SJCRH30 (cell line): ENCODE measurements around the gene C5orf58. TPM values are rescaled to one million over a fixed set of nuclear protein-coding genes. Genes with fewer than 3 reads are reported as not detected.

Experiments used
- DNase-seq, 2 experiments: peaks; one replicate each; pipeline ENCODE4 v3.0.0-alpha.2; 2015 to 2020
- H3K27ac ChIP-seq: fragments of 250-450 bp; sonication (Bioruptor Pico); 2 replicates; pipeline ENCODE4 v1.5.1; 2020; ENCODE audit warnings: mild to moderate bottlenecking, moderate library complexity
- H3K27me3 ChIP-seq: fragments of 250-450 bp; sonication (Bioruptor Pico); 2 replicates; pipeline ENCODE4 v1.5.1; 2020; ENCODE audit warnings: mild to moderate bottlenecking, moderate library complexity
- H3K36me3 ChIP-seq: fragments of 250-450 bp; sonication (Bioruptor Pico); 2 replicates; pipeline ENCODE4 v1.5.1; 2020; ENCODE audit warnings: mild to moderate bottlenecking, moderate library complexity
- H3K4me1 ChIP-seq: fragments of 250-450 bp; sonication (Bioruptor Pico); 2 replicates; pipeline ENCODE4 v1.5.1; 2020; ENCODE audit warnings: mild to moderate bottlenecking, moderate library complexity
- H3K4me3 ChIP-seq: fragments of 250-450 bp; sonication (Bioruptor Pico); 2 replicates; pipeline ENCODE4 v1.5.1; 2020; ENCODE audit warnings: mild to moderate bottlenecking, moderate library complexity
- H3K9me3 ChIP-seq: fragments of 250-450 bp; sonication (Bioruptor Pico); replicated peaks from 2 replicates; pipeline ENCODE4 v1.5.1; 2020; ENCODE audit warnings: mild to moderate bottlenecking, moderate library complexity
- total RNA-seq: library from RNA; depleted of rRNA; stranded (reverse); fragments of >200 nt; shearing (Covaris generic); gene quantifications from 2 replicates; pipeline ENCODE4 v1.2.3, GENCODE V29; 2014

The C5orf58 gene
- total RNA-seq, 1 experiment from 2014 or later: not detected

DNA sequence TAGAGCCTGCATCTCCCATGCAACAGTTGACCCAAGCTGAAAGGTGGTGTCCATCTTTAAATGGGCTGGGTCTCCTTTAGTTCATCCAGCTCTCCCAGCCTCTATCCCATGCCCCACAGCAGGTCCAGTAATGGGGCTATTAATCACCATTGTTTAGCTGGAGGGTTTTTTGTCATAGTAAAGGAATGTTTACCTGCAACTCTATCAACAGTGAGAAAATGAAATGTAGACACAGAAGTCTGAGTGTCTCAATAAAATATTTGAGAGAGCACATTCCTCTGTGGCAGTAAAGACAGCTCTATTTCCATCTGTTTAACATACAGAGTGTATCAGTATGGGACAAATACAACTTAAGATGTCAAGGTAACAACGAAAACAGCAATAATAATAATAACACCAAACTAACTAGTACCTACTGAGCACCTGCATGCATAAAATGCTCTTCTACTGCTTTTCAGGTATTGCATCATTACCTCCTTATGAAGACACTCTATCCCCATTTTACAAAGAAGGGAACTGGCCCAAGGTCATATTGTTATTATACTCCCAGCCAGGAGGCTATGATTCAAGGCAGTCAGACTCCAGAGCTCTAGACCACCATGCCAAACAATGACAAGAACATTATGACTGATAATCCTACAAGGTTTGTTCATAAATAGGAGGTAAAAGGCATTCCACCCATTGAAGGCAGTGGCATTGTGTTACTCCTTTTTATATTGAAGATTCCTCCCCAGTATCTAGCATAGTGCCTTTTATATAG is 21.0 kb upstream of the C5orf58 start:
- peaks cover 3% of the 10 kb centered on the region; the same call in 1 of the 2 replicates for H3K27me3 ChIP-seq
- H3K9me3 ChIP-seq: no peaks in the 10 kb centered on the region
- DNase-seq: no peak
- H3K4me3 ChIP-seq: no peak overlapping the region
- no peak overlapping the region for H3K27ac ChIP-seq
- no peaks in the 10 kb centered on the region for H3K4me1 ChIP-seq
- no peaks in the 10 kb centered on the region for H3K36me3 ChIP-seq

DNA sequence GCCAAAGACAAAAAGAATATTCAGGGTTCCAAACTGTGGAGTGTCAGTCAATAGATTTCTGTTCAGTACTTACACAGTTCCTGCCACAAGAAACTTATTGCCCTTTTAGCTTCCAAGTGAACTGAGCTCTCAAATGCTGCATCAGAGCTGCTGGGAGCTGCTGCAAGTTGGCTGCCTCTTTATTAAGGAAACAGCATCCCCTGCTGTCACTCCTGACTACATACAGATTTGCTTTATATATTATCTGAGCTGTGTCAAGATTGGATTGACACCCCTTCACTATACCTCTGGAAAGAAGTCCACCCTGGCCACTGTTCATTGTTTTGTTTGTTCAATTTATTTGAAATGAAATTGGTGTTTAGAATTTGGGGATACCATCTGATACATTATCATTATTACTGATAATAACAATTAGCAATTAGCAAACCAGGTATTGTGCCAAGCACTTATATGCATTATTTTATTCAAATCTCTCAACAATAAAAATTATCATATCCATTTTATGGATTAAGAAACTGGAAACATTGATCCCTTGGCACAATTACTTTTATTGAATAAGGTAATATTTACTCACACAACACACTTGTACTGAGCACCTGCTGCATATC is 16.4 kb upstream of the C5orf58 start:
- H3K4me3 ChIP-seq: no peak overlapping the region
- peak; percentile 7 to 29 for DNase-seq
- no peak overlapping the region for H3K27ac ChIP-seq
- H3K27me3 ChIP-seq: no peaks in the 10 kb centered on the region
- H3K4me1 ChIP-seq: no peaks in the 10 kb centered on the region
- no peaks in the 10 kb centered on the region for H3K9me3 ChIP-seq
- no peaks in the 10 kb centered on the region for H3K36me3 ChIP-seq

DNA sequence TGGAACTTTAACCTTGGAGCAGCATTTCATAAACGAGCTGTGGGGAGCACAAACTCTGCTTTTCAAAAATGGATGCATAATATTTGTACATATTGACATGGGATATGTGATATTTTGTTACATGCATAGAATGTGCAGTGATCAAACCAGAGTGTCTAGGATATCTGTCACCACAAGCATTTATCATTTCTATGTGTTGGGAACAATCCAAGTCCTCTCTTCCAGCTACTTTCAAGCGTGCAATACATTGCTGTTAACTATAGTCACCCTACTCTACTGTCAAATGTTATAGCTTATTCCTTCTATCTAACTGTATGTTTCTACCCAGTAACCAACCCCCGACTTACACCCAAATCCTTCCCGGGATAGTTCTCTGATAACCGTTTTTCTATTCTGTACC is 15.0 kb upstream of the C5orf58 start:
- H3K4me3 ChIP-seq: no peak overlapping the region
- H3K9me3 ChIP-seq: no peaks in the 10 kb centered on the region
- no peak for DNase-seq

DNA sequence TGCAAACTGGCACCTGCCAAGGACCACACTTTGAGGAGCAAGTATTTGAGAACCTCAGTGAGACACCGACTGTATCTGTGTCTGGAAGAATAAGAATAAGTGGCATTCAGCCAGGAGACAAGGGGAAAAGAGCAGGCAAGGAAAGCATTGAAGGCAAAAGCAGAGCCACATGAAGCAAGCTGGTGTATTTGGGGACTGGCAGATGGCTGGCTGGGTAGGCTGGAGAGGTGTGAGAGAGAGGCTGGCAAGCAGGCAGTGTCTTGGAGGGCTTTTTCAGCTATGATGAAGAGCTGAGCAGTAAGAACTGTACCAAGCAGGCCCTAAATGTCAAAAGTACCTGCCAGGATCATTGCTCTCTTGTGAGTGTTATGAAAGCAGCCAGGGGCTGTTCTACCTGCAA is 14.1 kb upstream of the C5orf58 start:
- H3K9me3 ChIP-seq: no peaks in the 10 kb centered on the region
- H3K27ac ChIP-seq: no peak overlapping the region
- DNase-seq: no peak
- H3K27me3 ChIP-seq: no peaks in the 10 kb centered on the region
- no peaks in the 10 kb centered on the region for H3K4me1 ChIP-seq
- no peak overlapping the region for H3K4me3 ChIP-seq
- no peaks in the 10 kb centered on the region for H3K36me3 ChIP-seq

More for the DNA sequence above, 15.0 kb upstream of the C5orf58 start:
- H3K36me3 ChIP-seq: no peaks in the 10 kb centered on the region
- H3K27ac ChIP-seq: no peak overlapping the region
- H3K27me3 ChIP-seq: no peaks in the 10 kb centered on the region
- no peaks in the 10 kb centered on the region for H3K4me1 ChIP-seq

DNA sequence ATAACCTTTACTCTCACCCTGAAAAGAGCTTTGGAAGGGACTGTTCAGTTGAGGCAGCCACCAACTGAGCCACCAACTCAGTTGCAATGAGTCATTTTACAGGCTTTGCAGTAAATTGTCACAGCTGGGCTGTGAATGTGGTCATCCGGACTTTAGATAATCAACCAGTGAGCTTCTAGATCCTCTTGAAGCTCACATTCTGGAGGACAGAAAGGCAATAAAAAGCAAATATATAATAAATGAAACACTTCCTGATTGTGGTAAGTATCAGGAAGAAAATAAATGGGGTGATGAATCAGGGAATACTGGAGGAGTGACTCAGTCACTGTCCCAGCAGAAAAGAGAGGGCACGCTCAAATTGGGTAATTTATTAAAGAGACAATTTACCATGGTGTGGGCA is 13.2 kb upstream of the C5orf58 start:
- Histone ChIP-seq H3K36me3 (no peaks in the 10 kb centered on the region), H3K27me3 (no peaks in the 10 kb centered on the region), H3K27ac (no peak overlapping the region), H3K4me3 (no peak overlapping the region), H3K4me1 (no peaks in the 10 kb centered on the region), H3K9me3 (no peaks in the 10 kb centered on the region)
- peak in 1 of 2 experiments; percentile 6 for DNase-seq

DNA sequence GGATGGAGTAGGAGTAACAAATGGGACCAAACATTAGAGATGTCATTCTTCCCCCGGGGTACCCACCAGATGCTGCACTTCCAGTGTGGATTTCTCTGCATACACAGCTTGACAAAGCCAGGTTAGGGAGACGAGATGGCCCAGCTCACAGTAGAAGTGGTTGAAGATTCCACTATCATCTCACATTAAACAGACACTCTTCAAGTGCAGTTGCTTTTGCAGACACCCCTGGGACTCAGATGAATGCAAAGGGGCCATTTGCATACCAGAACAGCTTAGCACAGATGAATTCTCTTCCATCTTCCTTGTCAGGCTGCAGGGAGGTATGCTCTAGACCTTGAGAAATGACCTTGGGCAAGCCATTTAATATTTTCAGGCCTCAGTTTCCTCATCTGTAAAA is 12.6 kb upstream of the C5orf58 start:
- Histone ChIP-seq H3K4me1 (no peaks in the 10 kb centered on the region), H3K27ac (no peak overlapping the region), H3K27me3 (no peaks in the 10 kb centered on the region; the same call in 1 of the 2 replicates), H3K4me3 (no peak overlapping the region), H3K36me3 (no peaks in the 10 kb centered on the region), H3K9me3 (no peaks in the 10 kb centered on the region)
- no peak for DNase-seq

DNA sequence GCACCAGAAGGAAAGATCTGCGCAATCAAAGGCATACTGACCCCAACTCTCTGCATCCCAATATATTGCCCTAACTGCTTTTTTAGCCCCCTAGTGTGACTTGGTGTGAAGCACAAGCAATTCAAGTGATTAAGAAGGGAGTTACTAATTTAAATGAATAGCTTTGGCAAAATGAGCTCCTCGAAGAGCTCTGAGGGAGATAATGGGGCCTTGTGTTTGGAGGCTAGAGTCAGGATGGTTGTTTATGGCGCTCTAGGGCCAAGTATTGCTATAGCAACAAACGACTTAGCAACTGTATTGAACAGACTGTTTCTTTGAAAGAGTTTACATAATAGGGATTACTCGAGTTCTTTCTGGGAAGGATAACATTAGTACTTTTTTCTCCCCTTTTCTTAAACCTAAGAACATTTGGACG is 11.5 kb upstream of the C5orf58 start:
- H3K27ac ChIP-seq: no peak overlapping the region
- no peaks in the 10 kb centered on the region for H3K4me1 ChIP-seq
- no peaks in the 10 kb centered on the region for H3K36me3 ChIP-seq
- DNase-seq: no peak
- peaks cover 2% of the 10 kb centered on the region; the same call in 1 of the 2 replicates for H3K27me3 ChIP-seq
- H3K9me3 ChIP-seq: no peaks in the 10 kb centered on the region
- no peak overlapping the region for H3K4me3 ChIP-seq

DNA sequence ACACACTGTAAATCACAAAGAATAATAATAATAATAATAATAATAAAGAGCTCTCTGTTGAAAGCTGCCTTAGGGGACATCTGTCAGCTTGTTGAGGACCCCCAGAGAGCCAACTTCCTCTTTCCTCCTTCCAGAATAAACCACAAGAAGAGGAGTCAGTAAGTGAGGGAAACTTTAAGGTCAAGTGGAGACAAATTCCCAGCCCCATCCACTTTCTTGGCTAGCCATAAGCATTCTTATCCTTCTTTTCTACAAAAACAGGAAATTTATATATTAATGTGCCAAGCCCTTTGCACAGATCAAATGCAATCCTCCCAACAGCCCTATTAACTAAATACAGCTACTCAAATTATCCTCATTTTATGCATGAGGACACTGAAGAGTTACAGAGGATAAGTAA is 9.4 kb upstream of the C5orf58 start:
- Histone ChIP-seq H3K27me3 (peaks cover 5% of the 10 kb centered on the region; the same call in 1 of the 2 replicates), H3K4me3 (no peak overlapping the region), H3K9me3 (no peaks in the 10 kb centered on the region), H3K4me1 (no peaks in the 10 kb centered on the region), H3K36me3 (no peaks in the 10 kb centered on the region), H3K27ac (no peak overlapping the region)
- no peak for DNase-seq

DNA sequence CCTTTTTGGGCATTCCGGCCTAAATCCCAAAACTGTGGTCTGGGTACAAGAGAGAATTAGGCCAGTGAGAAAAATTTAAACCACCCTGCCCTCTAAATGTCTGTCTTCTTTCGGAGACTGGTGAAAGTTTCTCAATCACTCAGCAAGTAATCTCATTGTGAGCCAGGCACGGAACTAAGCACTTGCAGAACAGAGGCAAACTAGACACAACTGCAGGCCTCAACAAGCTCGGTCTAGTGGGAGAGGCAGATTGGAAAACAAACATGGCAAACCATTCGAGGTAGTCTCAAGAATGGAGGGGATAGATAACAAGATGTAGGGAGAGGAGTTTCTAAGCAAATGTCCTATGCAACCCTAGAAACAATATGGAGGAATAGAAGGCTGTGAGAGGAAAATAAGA is 8.9 kb upstream of the C5orf58 start:
- Histone ChIP-seq H3K4me1 (no peaks in the 10 kb centered on the region), H3K27ac (no peak overlapping the region), H3K36me3 (no peaks in the 10 kb centered on the region), H3K27me3 (peaks cover 5% of the 10 kb centered on the region; the same call in 1 of the 2 replicates), H3K9me3 (no peaks in the 10 kb centered on the region), H3K4me3 (no peak overlapping the region)
- no peak for DNase-seq

DNA sequence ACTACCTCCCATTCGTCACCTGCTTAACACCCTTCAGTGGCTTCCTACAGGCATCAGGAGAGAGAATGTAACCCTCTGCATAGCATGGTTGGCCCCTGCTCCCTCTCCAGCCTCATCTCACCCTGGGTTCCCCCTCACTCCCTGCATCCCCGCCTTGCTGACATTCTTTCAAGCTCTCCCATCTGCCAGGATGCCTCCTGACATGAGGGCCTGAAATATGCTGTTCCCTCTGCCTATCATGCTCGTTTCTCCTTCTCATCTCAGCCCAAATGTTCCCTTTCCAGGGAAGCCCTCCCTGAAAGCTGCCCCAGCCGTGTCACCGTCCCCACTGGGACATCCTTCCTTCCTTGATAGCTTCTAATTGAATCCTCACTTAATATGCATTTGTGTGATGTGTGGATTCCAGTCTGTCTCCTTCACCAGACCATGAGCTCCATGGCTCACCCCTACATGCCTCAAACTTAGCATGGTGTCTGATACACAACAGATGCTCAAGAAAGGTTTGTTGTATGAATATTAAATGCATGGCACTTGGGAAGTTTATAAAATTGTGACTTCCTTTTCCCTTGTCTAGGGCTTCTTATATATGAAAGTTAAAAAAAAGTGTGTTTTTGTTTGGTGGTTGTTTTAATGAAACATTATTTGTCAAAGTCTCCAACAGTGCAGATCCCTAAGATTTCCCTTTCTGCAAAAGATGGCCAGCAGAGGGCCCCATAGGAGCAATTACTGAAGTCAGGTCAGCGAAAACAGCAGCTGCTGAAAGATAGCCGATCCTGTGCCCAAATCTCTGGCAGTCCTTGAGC is 7.3 kb upstream of the C5orf58 start:
- Histone ChIP-seq H3K27ac (no peak overlapping the region), H3K4me1 (no peaks in the 10 kb centered on the region), H3K9me3 (no peaks in the 10 kb centered on the region), H3K27me3 (peaks cover 5% of the 10 kb centered on the region), H3K36me3 (no peaks in the 10 kb centered on the region), H3K4me3 (no peak overlapping the region)
- DNase-seq: peak; percentile 57 to 75

DNA sequence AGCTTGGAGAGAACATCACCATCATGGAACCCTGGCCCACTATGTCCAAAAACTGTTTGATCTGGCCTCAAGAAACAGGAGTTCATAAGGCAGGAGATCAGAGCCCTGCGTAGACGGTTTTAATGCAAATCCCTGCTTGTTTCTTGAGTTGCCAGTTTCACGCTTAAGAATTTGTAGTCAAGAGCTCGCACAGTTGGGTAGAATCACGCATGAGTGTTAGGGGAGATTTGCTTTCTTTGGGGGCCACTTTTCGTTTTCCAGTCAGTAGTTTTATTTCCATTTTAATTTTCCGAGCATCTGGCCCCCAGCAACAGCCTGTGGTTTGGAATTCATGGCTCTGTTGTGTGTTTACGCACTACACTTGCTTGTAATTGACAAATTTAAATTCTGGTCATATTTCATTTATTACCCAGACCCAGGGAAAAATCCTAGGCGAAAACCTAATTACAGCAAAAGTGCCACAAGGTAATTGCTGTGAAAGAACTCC is 6.6 kb upstream of the C5orf58 start:
- Histone ChIP-seq H3K9me3 (no peaks in the 10 kb centered on the region), H3K36me3 (no peaks in the 10 kb centered on the region), H3K27ac (no peak overlapping the region), H3K4me3 (no peak overlapping the region), H3K27me3 (peaks cover 5% of the 10 kb centered on the region), H3K4me1 (no peaks in the 10 kb centered on the region)
- DNase-seq: no peak

DNA sequence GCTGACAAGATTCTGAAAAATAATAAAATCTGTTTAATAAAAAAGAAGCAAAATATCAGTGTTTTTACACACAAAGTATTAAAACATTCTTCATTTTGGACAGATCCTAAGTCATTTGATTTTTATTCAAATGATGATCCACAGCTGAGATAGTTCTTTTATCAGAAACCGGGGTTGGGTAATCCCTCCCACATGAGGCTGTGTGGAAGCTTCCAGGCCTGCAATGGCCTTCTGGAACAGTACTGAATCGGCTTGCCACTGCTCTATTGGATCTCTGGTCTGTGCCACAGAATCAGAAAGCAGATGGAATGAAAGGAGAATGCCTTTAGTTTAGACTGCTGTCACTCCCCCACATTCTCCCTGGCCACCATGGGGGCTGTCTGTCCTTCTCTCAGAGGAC is 6.1 kb upstream of the C5orf58 start:
- no peaks in the 10 kb centered on the region for H3K9me3 ChIP-seq
- H3K27me3 ChIP-seq: peaks cover 5% of the 10 kb centered on the region
- no peaks in the 10 kb centered on the region for H3K4me1 ChIP-seq
- H3K4me3 ChIP-seq: no peak overlapping the region
- no peak overlapping the region for H3K27ac ChIP-seq
- no peak for DNase-seq
- H3K36me3 ChIP-seq: no peaks in the 10 kb centered on the region

DNA sequence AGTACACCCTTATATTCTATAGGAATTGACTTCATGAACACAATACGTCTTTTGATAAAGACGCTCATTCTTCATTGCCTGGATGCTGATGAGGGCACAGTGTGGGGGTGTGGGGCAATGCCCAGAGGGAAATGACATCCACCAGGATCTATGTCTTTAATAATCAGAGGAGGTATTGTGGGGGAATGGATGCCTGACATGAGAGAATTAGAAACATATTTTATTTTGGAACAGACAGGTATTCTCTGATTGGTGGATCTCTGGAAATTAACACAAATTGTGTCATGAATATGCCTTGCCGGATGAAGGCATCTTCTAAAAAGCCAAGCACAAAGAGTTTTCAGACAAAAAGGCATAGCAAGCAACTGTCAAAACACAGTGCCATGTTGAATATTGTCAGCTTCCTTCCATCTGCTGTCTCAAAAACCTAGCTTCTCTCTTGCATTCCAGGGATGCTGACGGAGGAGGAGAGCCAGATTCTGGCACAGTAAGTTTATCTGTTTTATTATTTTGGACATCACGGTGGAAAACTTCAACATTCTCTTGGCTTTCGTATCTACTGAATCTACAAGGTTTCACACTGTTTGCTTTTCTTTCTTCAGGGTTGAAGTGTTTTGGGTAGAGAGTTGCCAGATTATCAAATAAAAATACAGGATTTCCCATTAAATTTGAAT is 3.9 kb upstream of the C5orf58 start:
- DNase-seq: no peak
- peaks cover 5% of the 10 kb centered on the region for H3K27me3 ChIP-seq
- H3K4me1 ChIP-seq: no peaks in the 10 kb centered on the region
- no peak overlapping the region for H3K27ac ChIP-seq
- H3K36me3 ChIP-seq: no peaks in the 10 kb centered on the region
- no peaks in the 10 kb centered on the region for H3K9me3 ChIP-seq
- no peak overlapping the region for H3K4me3 ChIP-seq

DNA sequence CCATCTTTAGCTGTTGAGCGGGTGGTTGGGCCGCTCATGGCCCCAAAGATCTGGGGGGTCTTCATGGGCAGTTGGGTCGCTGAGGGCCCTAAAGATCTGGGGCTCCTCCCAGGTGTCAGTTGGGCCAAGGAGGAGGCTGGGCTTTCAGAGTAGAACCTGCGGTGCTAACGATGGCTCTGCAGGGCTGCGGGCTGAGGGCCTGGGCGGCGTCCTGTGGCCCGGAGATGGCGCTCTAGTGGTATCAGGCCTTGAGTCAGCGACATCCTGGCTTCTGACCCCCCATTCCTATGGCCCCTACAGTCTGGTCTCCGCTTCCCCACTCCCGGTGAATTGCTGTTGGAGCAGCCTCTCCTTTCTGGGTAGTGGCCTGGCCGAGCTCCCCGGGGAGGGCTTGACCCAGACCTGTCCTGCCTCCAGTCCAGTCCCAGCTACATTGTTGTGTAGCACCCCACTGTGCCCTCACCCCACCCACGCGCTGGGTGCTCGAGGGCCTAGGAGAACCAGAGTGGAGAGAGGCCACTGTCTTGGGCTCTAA is 640 bp downstream of the C5orf58 start:
- H3K4me3 ChIP-seq: no peak overlapping the region

More for the DNA sequence above, 640 bp downstream of the C5orf58 start:
- no peak for DNase-seq
- H3K27me3 ChIP-seq: no peaks in the 10 kb centered on the region; the same call in none of the 2 replicates
- H3K9me3 ChIP-seq: no peaks in the 10 kb centered on the region
- no peak overlapping the region for H3K27ac ChIP-seq
- no peaks in the 10 kb centered on the region for H3K4me1 ChIP-seq
- H3K36me3 ChIP-seq: no peaks in the 10 kb centered on the region
